Glutamatergic neuron (in vitro differentiated cells): ENCODE data around the gene JARID2. TPM values are rescaled to one million over a fixed set of nuclear protein-coding genes. Genes with fewer than 3 reads are reported as not detected.

Source experiments
- DNase-seq: peaks from one replicate; pipeline ENCODE4 v3.0.0; 2022
- H3K27ac Mint-ChIP-seq: one replicate; pipeline ENCODE4 v1.8.0; 2020; ENCODE audit warnings: mild to moderate bottlenecking, mixed read lengths, inconsistent platforms; ENCODE audit not compliant: unreplicated experiment
- H3K27me3 Mint-ChIP-seq: one replicate; pipeline ENCODE4 v1.8.0; 2020; ENCODE audit warnings: mild to moderate bottlenecking, moderate library complexity, mixed read lengths, inconsistent platforms; ENCODE audit not compliant: unreplicated experiment
- H3K36me3 Mint-ChIP-seq: one replicate; pipeline ENCODE4 v1.8.0; 2020; ENCODE audit warnings: mild to moderate bottlenecking, mixed read lengths, inconsistent platforms; ENCODE audit not compliant: unreplicated experiment
- H3K4me1 Mint-ChIP-seq: one replicate; pipeline ENCODE4 v1.8.0; 2020; ENCODE audit warnings: mild to moderate bottlenecking, low read depth, mixed read lengths, inconsistent platforms; ENCODE audit not compliant: unreplicated experiment
- H3K4me3 Mint-ChIP-seq: one replicate; pipeline ENCODE4 v1.8.0; 2020; ENCODE audit warnings: mild to moderate bottlenecking, mixed read lengths, inconsistent platforms; ENCODE audit not compliant: unreplicated experiment
- H3K9me3 Mint-ChIP-seq: one replicate; pipeline ENCODE4 v1.8.0; 2020; ENCODE audit warnings: mild to moderate bottlenecking, moderate library complexity, mixed read lengths, inconsistent platforms; ENCODE audit not compliant: unreplicated experiment
- total RNA-seq: library from RNA; stranded (reverse); fragmentation: NEBNext Ultra II Directional; extraction: Animal tissue kit (Norgen Biotek cat#: 25700); gene quantifications from one replicate; pipeline ENCODE4 v1.2.1, GENCODE V29; 2021; ENCODE audit not compliant: unreplicated experiment
- TF ChIP-seq, protein P1 (sequence below): fragments of 200-600 bp; sonication (generic); IDR thresholded peaks from one replicate; pipeline ENCODE4 v1.5.0; 2021; ENCODE audit not compliant: partially characterized antibody, unreplicated experiment

Gene JARID2
- total RNA-seq, 1 donor from 2014 or later: 83.8 TPM

GRCh38 chr6:15375018-15375417 lies 129.1 kb downstream of the JARID2 start:
- no peak for DNase-seq

GRCh38 chr6:15375638-15376290 lies 129.9 kb downstream of the JARID2 start:
- Mint-ChIP-seq H3K9me3 (peaks cover 3% of the 10 kb centered on the region), H3K27ac (no peak overlapping the region), H3K4me3 (no peak overlapping the region), H3K27me3 (peaks cover 2% of the 10 kb centered on the region), H3K4me1 (peaks cover 23% of the 10 kb centered on the region), H3K36me3 (no peaks in the 10 kb centered on the region)
- DNase-seq: no peak
- TF ChIP-seq, protein P1, sequence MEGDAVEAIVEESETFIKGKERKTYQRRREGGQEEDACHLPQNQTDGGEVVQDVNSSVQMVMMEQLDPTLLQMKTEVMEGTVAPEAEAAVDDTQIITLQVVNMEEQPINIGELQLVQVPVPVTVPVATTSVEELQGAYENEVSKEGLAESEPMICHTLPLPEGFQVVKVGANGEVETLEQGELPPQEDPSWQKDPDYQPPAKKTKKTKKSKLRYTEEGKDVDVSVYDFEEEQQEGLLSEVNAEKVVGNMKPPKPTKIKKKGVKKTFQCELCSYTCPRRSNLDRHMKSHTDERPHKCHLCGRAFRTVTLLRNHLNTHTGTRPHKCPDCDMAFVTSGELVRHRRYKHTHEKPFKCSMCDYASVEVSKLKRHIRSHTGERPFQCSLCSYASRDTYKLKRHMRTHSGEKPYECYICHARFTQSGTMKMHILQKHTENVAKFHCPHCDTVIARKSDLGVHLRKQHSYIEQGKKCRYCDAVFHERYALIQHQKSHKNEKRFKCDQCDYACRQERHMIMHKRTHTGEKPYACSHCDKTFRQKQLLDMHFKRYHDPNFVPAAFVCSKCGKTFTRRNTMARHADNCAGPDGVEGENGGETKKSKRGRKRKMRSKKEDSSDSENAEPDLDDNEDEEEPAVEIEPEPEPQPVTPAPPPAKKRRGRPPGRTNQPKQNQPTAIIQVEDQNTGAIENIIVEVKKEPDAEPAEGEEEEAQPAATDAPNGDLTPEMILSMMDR: no peak

More at GRCh38 chr6:15375018-15375417, 129.1 kb downstream of the JARID2 start:
- no peak overlapping the region for H3K4me3 Mint-ChIP-seq
- H3K4me1 Mint-ChIP-seq: peaks cover 21% of the 10 kb centered on the region
- no peaks in the 10 kb centered on the region for H3K36me3 Mint-ChIP-seq
- H3K9me3 Mint-ChIP-seq: peaks cover 3% of the 10 kb centered on the region
- no peak overlapping the region for H3K27ac Mint-ChIP-seq
- H3K27me3 Mint-ChIP-seq: peaks cover 2% of the 10 kb centered on the region
- TF ChIP-seq, protein P1: no peak

GRCh38 chr6:15376900-15377487 lies 131.1 kb downstream of the JARID2 start:
- Mint-ChIP-seq H3K4me3 (no peak overlapping the region), H3K4me1 (peaks cover 18% of the 10 kb centered on the region), H3K27me3 (peaks cover 2% of the 10 kb centered on the region), H3K36me3 (no peaks in the 10 kb centered on the region), H3K27ac (peak overlapping the region; percentile 59), H3K9me3 (peaks cover 8% of the 10 kb centered on the region)
- TF ChIP-seq, protein P1: no peak
- DNase-seq: no peak

DNA sequence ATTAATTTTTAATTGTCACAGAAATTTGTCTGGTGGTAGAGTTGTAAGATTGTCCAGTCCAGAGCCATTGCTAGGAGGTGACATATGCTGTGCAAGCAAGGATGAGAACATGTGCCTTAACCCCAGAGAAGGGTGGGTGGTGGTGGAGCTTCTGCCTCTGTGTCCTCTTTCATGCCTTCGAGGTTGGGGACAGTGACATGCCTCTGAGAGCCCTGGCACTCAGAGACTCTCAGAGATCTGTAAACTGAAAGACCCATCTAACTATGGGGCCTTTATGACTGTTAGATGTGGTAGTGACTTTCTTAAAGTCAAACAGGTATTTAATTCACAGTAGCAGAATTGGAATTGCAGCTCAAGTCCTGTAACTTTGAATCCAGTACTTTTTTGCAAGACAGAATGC lies 132.4 kb downstream of the JARID2 start:
- peaks cover 2% of the 10 kb centered on the region for H3K27me3 Mint-ChIP-seq
- TF ChIP-seq, protein P1: no peak
- H3K27ac Mint-ChIP-seq: no peak overlapping the region
- H3K4me3 Mint-ChIP-seq: no peak overlapping the region
- H3K36me3 Mint-ChIP-seq: no peaks in the 10 kb centered on the region
- peaks cover 12% of the 10 kb centered on the region for H3K9me3 Mint-ChIP-seq
- H3K4me1 Mint-ChIP-seq: peaks cover 22% of the 10 kb centered on the region
- no peak for DNase-seq

DNA sequence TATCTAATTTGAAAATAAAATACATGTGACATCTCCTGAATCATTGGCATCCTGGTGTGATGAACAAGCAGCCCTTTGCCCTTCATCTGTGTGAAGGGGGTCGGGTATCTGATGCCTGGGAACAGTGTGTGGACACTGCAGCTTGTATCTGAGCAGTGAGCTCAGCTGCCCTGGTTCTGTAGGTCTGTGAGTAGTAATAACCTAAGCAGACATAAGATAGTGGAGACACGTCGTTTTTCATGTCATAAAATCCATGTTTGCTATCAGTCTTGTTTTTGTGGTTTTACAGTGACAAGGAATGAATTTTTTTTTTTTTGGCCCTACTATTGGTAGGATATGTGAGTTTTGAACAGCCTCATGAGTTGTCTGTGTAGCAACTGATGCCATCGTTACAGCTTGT lies 133.0 kb downstream of the JARID2 start:
- H3K9me3 Mint-ChIP-seq: peaks cover 12% of the 10 kb centered on the region
- no peak overlapping the region for H3K27ac Mint-ChIP-seq
- DNase-seq: no peak
- H3K4me3 Mint-ChIP-seq: no peak overlapping the region
- H3K4me1 Mint-ChIP-seq: peaks cover 22% of the 10 kb centered on the region
- H3K36me3 Mint-ChIP-seq: no peaks in the 10 kb centered on the region
- TF ChIP-seq, protein P1: no peak
- peaks cover 2% of the 10 kb centered on the region for H3K27me3 Mint-ChIP-seq
